Neural cell (in vitro differentiated cells): Measurements from ENCODE around the gene DCTD.

Experiments used
- EP300 ChIP-seq: fragments of 450-650 bp; conservative IDR thresholded peaks from 2 replicates; pipeline ENCODE4 v1.6.1; 2014; ENCODE audit warnings: antibody characterized with exemption, mild to moderate bottlenecking, moderate library complexity; ENCODE audit not compliant: poor library complexity, severe bottlenecking
- EZH2 ChIP-seq: fragments of 200-600, 300-800 bp; shearing (Covaris generic), sonication (generic); IDR thresholded peaks from 2 replicates; pipeline ENCODE4 v1.6.1; 2014; ENCODE audit warnings: antibody characterized with exemption, low read length, borderline replicate concordance, mild to moderate bottlenecking; ENCODE audit not compliant: insufficient read depth, poor library complexity, severe bottlenecking
- MXI1 ChIP-seq: fragments of 450-650 bp; conservative IDR thresholded peaks from 2 replicates; pipeline ENCODE4 v1.6.1; 2014; ENCODE audit warnings: antibody characterized with exemption, mild to moderate bottlenecking; ENCODE audit not compliant: poor library complexity, severe bottlenecking
- POLR2AphosphoS5 ChIP-seq: IDR thresholded peaks from 2 replicates; pipeline ENCODE4 v1.6.1; 2012
- RAD21 ChIP-seq: fragments of 450-650 bp; conservative IDR thresholded peaks from 2 replicates; pipeline ENCODE4 v1.6.1; 2014; ENCODE audit warnings: antibody characterized with exemption, mild to moderate bottlenecking, moderate library complexity
- SMC3 ChIP-seq: fragments of 450-650 bp; conservative IDR thresholded peaks from 2 replicates; pipeline ENCODE4 v1.6.1; 2014; ENCODE audit warnings: antibody characterized with exemption, mild to moderate bottlenecking, moderate library complexity; ENCODE audit not compliant: poor library complexity
- TAF1 ChIP-seq: IDR thresholded peaks from 2 replicates; pipeline ENCODE4 v1.6.1; 2012; ENCODE audit warnings: low read depth
- TF ChIP-seq, protein P1 (sequence below): fragments of 450-650 bp; IDR thresholded peaks from 2 replicates; pipeline ENCODE4 v1.5.1; 2014; ENCODE audit warnings: antibody characterized with exemption, mild to moderate bottlenecking, moderate library complexity; ENCODE audit not compliant: poor library complexity, severe bottlenecking
- TF ChIP-seq, protein P2 (sequence below): IDR thresholded peaks from 2 replicates; pipeline ENCODE4 v1.6.1; 2012; ENCODE audit warnings: borderline replicate concordance

DNA sequence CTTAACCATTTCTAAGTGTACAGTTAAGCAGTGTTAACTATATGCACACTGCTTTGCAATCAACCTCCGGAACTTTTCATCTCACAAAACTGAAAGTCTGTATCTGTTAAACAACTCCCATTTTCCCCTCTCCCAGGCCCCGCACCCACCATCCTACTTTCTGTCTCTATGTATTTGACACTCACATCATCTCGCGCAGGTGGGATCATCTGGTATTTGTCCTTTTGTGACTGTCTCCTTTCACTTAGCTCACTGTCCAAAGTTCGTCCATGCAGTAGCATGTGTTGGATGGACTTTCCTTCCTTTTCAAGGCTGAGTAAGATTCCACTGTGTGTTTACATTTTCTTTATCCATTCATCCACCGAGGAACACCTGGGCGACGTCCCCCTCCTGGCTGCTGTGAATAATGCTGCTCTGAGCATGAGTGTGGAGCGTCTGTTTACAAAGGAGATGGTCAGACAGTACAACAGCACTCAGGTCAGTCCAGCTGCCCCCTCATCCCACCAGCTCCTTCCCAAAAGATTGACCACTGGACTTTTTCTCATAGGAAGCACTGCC is 39.8 kb downstream of the DCTD start:
- no peak for TF ChIP-seq EP300
- TF ChIP-seq, protein P1, sequence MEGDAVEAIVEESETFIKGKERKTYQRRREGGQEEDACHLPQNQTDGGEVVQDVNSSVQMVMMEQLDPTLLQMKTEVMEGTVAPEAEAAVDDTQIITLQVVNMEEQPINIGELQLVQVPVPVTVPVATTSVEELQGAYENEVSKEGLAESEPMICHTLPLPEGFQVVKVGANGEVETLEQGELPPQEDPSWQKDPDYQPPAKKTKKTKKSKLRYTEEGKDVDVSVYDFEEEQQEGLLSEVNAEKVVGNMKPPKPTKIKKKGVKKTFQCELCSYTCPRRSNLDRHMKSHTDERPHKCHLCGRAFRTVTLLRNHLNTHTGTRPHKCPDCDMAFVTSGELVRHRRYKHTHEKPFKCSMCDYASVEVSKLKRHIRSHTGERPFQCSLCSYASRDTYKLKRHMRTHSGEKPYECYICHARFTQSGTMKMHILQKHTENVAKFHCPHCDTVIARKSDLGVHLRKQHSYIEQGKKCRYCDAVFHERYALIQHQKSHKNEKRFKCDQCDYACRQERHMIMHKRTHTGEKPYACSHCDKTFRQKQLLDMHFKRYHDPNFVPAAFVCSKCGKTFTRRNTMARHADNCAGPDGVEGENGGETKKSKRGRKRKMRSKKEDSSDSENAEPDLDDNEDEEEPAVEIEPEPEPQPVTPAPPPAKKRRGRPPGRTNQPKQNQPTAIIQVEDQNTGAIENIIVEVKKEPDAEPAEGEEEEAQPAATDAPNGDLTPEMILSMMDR: no peak
- TF ChIP-seq EZH2: no peak
- no peak for TF ChIP-seq TAF1
- no peak for TF ChIP-seq RAD21
- no peak for TF ChIP-seq POLR2AphosphoS5
- TF ChIP-seq MXI1: no peak
- TF ChIP-seq SMC3: no peak
- TF ChIP-seq, protein P2, sequence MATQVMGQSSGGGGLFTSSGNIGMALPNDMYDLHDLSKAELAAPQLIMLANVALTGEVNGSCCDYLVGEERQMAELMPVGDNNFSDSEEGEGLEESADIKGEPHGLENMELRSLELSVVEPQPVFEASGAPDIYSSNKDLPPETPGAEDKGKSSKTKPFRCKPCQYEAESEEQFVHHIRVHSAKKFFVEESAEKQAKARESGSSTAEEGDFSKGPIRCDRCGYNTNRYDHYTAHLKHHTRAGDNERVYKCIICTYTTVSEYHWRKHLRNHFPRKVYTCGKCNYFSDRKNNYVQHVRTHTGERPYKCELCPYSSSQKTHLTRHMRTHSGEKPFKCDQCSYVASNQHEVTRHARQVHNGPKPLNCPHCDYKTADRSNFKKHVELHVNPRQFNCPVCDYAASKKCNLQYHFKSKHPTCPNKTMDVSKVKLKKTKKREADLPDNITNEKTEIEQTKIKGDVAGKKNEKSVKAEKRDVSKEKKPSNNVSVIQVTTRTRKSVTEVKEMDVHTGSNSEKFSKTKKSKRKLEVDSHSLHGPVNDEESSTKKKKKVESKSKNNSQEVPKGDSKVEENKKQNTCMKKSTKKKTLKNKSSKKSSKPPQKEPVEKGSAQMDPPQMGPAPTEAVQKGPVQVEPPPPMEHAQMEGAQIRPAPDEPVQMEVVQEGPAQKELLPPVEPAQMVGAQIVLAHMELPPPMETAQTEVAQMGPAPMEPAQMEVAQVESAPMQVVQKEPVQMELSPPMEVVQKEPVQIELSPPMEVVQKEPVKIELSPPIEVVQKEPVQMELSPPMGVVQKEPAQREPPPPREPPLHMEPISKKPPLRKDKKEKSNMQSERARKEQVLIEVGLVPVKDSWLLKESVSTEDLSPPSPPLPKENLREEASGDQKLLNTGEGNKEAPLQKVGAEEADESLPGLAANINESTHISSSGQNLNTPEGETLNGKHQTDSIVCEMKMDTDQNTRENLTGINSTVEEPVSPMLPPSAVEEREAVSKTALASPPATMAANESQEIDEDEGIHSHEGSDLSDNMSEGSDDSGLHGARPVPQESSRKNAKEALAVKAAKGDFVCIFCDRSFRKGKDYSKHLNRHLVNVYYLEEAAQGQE: no peak
